EH (cell line): ENCODE results near the gene SLC26A6.

Experiments
- DNase-seq: peaks from one replicate; pipeline ENCODE4 v3.0.0-alpha.2; 2015; ENCODE audit warnings: low read depth

The SLC26A6 gene

GRCh38 chr3:48599077-48599501 lies 36.2 kb downstream of the SLC26A6 start:
- DNase-seq, result peak; percentile 5

GRCh38 chr3:48598323-48599076 lies 36.8 kb downstream of the SLC26A6 start:
- DNase-seq, result peak; percentile 98

GRCh38 chr3:48597408-48597800 lies 37.9 kb downstream of the SLC26A6 start:
- peak; percentile 5 for DNase-seq

GRCh38 chr3:48596676-48597407 lies 38.4 kb downstream of the SLC26A6 start:
- DNase-seq, result no peak

GRCh38 chr3:48596157-48596556 lies 39.1 kb downstream of the SLC26A6 start:
- DNase-seq, result no peak

- DNase-seq, result peak; percentile 96
These were observed 39.6 kb downstream of the SLC26A6 start for GRCh38 chr3:48595526-48596121.

GRCh38 chr3:48595075-48595525 lies 40.2 kb downstream of the SLC26A6 start, which contains the start of gene COL7A1:
COL7A1 (minus strand) TSS chr3:48595329; CDS start chr3:48595159, 170 bp downstream.
- DNase-seq, result no peak

GRCh38 chr3:48594417-48595049 lies 40.7 kb downstream of the SLC26A6 start:
- peak; percentile 77 for DNase-seq

GRCh38 chr3:48593337-48593736 lies 41.9 kb downstream of the SLC26A6 start:
- no peak for DNase-seq

GRCh38 chr3:48592519-48593087 lies 42.7 kb downstream of the SLC26A6 start:
- DNase-seq, result peak; percentile 42

- no peak for DNase-seq
These were observed 43.3 kb downstream of the SLC26A6 start for GRCh38 chr3:48591886-48592518.

- no peak for DNase-seq
These were observed 43.8 kb downstream of the SLC26A6 start for GRCh38 chr3:48591436-48591835.

GRCh38 chr3:48588230-48588629 lies 47.0 kb downstream of the SLC26A6 start:
- DNase-seq, result no peak

- no peak for DNase-seq
These were observed 47.6 kb downstream of the SLC26A6 start for GRCh38 chr3:48587686-48588085.

- DNase-seq, result no peak
These were observed 49.9 kb downstream of the SLC26A6 start for GRCh38 chr3:48585411-48585810.

- no peak for DNase-seq
These were observed 50.4 kb downstream of the SLC26A6 start for GRCh38 chr3:48584836-48585235.

GRCh38 chr3:48581621-48582481 lies 53.4 kb downstream of the SLC26A6 start:
- DNase-seq, result no peak

- no peak for DNase-seq
These were observed 58.6 kb downstream of the SLC26A6 start for GRCh38 chr3:48576647-48577046.
